Suprapubic skin (tissue), 4 donors: Measurements from ENCODE around the gene MTHFSD.

Source experiments
- CTCF ChIP-seq, 2 donors: fragments of 200-600 bp in 1 of 2; fragments of 450-650 bp in 1 of 2; sonication (generic) in 1 of 2; IDR thresholded peaks; one replicate each; pipeline ENCODE4 v1.5.1; 2016 to 2019; ENCODE audit warnings: antibody characterized with exemption in 2 of 2, mild to moderate bottlenecking in 1 of 2, moderate library complexity in 1 of 2
- EP300 ChIP-seq: sonication (generic); formaldehyde crosslinking; IDR thresholded peaks from one replicate; pipeline ENCODE4 v1.6.1; 2017; ENCODE audit warnings: antibody characterized with exemption
- POLR2AphosphoS5 ChIP-seq, 3 donors: sonication (generic); formaldehyde crosslinking; IDR thresholded peaks; one replicate each; pipeline ENCODE4 v1.6.1; 2017; ENCODE audit warnings: antibody characterized with exemption in 3 of 3

GRCh38 chr16:86517652-86518258 lies 37.3 kb downstream of the MTHFSD start:
- TF ChIP-seq CTCF (IDR thresholded peaks at IDR 0.05) (peak; percentile 18 to 57), POLR2AphosphoS5 (IDR thresholded peaks at IDR 0.05) (no peak), EP300 (no peak)
